K562 (cell line): Measurements from ENCODE around the gene ERBB4.

ENCODE experiments used
- CTCF ChIP-seq, 3 experiments: IDR thresholded peaks in 2 of 3; conservative IDR thresholded peaks in 1 of 3; 2 replicates each; pipeline ENCODE4 v1.5.1; 2011 to 2012; ENCODE audit warnings: low read length in 3 of 3, mild to moderate bottlenecking in 3 of 3, control low read depth in 2 of 3, improper control_type of control experiment in 1 of 3, inconsistent platforms in 1 of 3, low read depth in 1 of 3, mixed read lengths in 1 of 3, moderate library complexity in 1 of 3; ENCODE audit not compliant: insufficient read depth in 2 of 3
- E2F4 ChIP-seq: sonication (generic); formaldehyde crosslinking; IDR thresholded peaks from 2 replicates; pipeline ENCODE4 v1.8.0; 2022; ENCODE audit warnings: mild to moderate bottlenecking, low read depth, missing genetic modification reagents
- FOXM1 ChIP-seq, 2 experiments: fragments of 450-650 bp in 1 of 2; sonication (generic) in 1 of 2; formaldehyde crosslinking in 1 of 2; IDR thresholded peaks; 2 replicates each; pipeline versions ENCODE4 v1.6.1 to v1.9.0; 2017 to 2022; ENCODE audit warnings: low read depth in 2 of 2, mild to moderate bottlenecking in 2 of 2, missing genetic modification reagents in 1 of 2, moderate library complexity in 1 of 2
- GMEB1 ChIP-seq: fragments of 250-450 bp; sonication (Bioruptor Pico); IDR thresholded peaks from 2 replicates; pipeline ENCODE4 v1.4.0; 2020; ENCODE audit warnings: mild to moderate bottlenecking
- NFYB ChIP-seq: IDR thresholded peaks from 2 replicates; pipeline ENCODE4 v1.6.1; 2011; ENCODE audit warnings: mild to moderate bottlenecking, moderate library complexity; ENCODE audit not compliant: insufficient read length; ENCODE audit errors: extremely low read depth
- SPI1 ChIP-seq: IDR thresholded peaks from 2 replicates; pipeline ENCODE4 v1.6.1; 2011; ENCODE audit warnings: low read depth, low read length, control low read depth, borderline replicate concordance
- TEAD4 ChIP-seq, 2 experiments: sonication (generic) in 1 of 2; formaldehyde crosslinking in 1 of 2; IDR thresholded peaks; 2 replicates each; pipeline versions ENCODE4 v1.6.1 to v1.8.0; 2012 to 2022; ENCODE audit warnings: borderline replicate concordance in 1 of 2, inconsistent platforms in 1 of 2, low read length in 1 of 2, mild to moderate bottlenecking in 1 of 2, missing genetic modification reagents in 1 of 2
- TF ChIP-seq, protein P1 (sequence below): fragments of 450-650 bp; formaldehyde crosslinking; IDR thresholded peaks from 2 replicates; pipeline ENCODE4 v1.4.0; 2020; ENCODE audit warnings: mild to moderate bottlenecking, moderate library complexity
- TF ChIP-seq, protein P2 (sequence below): fragments of 450-650 bp; IDR thresholded peaks from 2 replicates; pipeline ENCODE4 v1.6.1; 2014; ENCODE audit warnings: low read depth, mild to moderate bottlenecking, moderate library complexity, borderline replicate concordance
- TF ChIP-seq, protein P3 (sequence below): fragments of 450-650 bp; formaldehyde crosslinking; IDR thresholded peaks from 2 replicates; pipeline ENCODE4 v1.4.0; 2020; ENCODE audit warnings: mild to moderate bottlenecking, mixed read lengths

DNA sequence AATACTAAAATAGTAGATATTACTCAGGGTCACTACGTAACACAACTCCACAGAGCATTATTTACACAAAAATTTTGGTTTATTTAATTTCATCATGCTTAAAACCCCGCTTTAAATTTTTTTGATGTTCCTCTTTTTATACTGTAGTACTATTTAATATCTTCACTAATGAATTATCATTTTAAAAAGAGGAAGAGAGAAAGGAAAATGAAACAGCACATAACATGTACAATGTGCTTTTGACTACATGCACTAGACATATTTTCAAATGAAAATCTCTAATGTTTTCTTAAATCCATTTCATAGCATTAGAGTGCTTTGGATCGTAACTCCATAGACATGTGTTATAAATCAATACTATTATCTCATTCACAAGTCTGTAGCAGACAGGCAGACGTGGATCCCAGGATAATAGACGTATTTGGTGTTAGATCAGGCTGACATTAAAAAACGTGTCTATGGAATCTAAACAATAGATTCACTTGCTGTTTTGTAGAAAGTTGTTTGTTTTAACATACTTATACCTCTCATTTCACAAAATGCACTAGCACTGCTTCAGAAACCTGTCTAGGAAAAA, 1085.2 kb downstream of the ERBB4 start:
- TF ChIP-seq FOXM1 (IDR thresholded peaks at IDR 0.05; ENCODE audit: low read depth) (no peak), FOXM1 (CRISPR knock-in tag; IDR thresholded peaks at IDR 0.05; ENCODE audit: low read depth) (no peak), TEAD4 (IDR thresholded peaks at IDR 0.05; ENCODE audit: low read length) (no peak), TEAD4 (CRISPR knock-in tag; IDR thresholded peaks at IDR 0.05; ENCODE audit: borderline replicate concordance) (no peak), GMEB1 (no peak), NFYB (no peak), CTCF (IDR thresholded peaks at IDR 0.05 in 2 of 3, conservative IDR thresholded peaks at IDR 0.05 in 1 of 3; ENCODE audit: insufficient read depth in 2 of 3, low read depth in 1 of 3, low read length in 3 of 3) (no peak), E2F4 (CRISPR knock-in tag) (no peak), SPI1 (no peak)
- TF ChIP-seq, protein P1, sequence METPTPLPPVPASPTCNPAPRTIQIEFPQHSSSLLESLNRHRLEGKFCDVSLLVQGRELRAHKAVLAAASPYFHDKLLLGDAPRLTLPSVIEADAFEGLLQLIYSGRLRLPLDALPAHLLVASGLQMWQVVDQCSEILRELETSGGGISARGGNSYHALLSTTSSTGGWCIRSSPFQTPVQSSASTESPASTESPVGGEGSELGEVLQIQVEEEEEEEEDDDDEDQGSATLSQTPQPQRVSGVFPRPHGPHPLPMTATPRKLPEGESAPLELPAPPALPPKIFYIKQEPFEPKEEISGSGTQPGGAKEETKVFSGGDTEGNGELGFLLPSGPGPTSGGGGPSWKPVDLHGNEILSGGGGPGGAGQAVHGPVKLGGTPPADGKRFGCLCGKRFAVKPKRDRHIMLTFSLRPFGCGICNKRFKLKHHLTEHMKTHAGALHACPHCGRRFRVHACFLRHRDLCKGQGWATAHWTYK (CRISPR knock-in tag), result no peak
- TF ChIP-seq, protein P2, sequence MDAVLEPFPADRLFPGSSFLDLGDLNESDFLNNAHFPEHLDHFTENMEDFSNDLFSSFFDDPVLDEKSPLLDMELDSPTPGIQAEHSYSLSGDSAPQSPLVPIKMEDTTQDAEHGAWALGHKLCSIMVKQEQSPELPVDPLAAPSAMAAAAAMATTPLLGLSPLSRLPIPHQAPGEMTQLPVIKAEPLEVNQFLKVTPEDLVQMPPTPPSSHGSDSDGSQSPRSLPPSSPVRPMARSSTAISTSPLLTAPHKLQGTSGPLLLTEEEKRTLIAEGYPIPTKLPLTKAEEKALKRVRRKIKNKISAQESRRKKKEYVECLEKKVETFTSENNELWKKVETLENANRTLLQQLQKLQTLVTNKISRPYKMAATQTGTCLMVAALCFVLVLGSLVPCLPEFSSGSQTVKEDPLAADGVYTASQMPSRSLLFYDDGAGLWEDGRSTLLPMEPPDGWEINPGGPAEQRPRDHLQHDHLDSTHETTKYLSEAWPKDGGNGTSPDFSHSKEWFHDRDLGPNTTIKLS, result no peak
- TF ChIP-seq, protein P3, sequence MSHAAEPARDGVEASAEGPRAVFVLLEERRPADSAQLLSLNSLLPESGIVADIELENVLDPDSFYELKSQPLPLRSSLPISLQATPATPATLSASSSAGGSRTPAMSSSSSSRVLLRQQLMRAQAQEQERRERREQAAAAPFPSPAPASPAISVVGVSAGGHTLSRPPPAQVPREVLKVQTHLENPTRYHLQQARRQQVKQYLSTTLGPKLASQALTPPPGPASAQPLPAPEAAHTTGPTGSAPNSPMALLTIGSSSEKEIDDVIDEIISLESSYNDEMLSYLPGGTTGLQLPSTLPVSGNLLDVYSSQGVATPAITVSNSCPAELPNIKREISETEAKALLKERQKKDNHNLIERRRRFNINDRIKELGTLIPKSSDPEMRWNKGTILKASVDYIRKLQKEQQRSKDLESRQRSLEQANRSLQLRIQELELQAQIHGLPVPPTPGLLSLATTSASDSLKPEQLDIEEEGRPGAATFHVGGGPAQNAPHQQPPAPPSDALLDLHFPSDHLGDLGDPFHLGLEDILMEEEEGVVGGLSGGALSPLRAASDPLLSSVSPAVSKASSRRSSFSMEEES, result no peak
